ENCODE results near the gene ARAP1. TPM values are rescaled to one million over a fixed set of nuclear protein-coding genes. Genes with fewer than 3 reads are reported as not detected.

ARAP1 gene
- polyA plus RNA-seq, 1 donor = 61.4 TPM

DNA sequence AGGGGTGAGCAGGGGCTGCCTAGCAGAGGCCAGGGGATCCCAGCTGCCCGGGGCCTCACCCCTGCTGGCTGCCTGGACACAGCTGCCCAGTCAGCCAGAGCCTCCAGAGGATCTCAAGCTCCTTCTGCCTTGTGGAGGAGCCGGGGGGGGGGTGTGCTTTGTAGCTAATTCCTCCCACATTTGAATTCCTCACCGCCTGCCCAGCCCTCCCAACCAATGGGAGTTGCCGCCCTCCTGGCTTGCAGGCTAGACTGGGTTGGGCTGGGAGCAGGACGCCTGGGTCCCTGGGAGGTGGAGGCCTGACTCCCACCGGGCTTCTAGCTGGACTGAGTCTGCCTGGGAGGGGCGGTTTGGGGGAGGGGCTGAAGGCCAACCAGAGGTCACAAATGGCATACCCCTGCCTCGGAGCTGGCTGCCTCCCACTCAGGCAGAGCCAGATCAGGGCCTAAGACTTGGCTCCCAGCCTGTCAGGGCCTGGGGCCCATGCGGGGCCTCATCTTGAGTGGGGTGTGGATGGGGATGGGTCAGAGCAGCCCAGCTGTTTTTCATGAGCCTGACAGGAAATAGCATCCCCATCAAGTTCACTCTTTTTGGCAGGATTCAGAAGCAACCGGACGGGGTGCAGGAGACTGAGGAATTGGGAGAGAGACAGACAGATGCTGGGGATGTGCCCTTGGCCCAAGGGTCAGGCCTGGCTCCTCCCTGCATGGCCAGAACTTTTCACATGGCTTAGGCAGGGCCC lies 48.8 kb downstream of the ARAP1 start:
- DNase-seq = peak; percentile 82

DNA sequence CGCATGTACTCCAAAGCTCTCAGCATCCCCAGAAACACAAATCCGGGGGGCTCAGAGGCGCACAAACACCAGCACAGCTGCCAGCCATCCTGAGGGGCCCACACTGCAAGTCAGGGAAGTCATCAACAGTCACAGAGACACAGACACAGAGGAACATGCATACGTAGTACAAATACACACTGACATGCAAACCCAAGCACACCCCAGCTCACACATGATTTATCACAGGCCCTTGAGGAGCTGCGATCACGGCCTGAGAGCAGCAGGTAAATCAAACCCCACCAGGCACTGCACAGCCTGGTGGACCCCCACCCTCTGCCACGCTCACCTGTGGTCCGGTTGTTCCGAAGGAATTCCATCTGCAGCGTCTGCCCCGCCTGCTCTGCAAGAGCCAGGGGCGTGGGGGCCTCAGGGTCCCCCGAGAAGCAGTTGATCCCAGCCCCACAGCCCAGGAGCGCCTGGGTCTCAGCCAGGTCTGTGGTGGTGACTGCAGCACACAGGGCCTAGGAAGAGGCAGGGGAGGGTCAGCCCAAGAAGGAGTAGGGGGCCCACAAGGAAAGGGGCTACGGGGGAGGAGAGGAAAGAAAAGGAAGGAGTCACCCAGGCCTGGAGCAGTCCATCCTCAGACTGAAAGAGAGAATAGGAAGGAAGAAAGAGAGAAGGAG lies 49.5 kb downstream of the ARAP1 start:
- no peak for DNase-seq

DNA sequence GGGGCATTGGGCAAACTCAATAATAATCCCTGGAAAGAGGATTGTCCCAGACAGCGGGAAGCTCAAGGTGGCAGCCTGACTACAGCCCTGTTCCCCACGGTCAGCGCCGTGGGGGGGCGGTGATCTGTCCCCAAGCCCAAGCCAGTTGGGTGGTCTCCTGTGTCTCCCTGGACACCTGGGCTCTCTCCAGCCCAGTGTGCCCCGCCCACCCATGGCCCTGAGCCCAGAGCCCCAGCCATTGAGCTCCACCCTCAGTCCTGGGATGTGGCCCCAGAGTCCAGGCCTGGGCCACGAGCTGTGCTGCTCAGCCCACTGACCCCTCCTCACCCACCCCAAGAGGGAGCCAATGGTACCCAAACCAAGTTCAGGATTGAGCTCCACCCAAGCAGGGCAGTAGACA lies 50.1 kb downstream of the ARAP1 start:
- no peak for DNase-seq

DNA sequence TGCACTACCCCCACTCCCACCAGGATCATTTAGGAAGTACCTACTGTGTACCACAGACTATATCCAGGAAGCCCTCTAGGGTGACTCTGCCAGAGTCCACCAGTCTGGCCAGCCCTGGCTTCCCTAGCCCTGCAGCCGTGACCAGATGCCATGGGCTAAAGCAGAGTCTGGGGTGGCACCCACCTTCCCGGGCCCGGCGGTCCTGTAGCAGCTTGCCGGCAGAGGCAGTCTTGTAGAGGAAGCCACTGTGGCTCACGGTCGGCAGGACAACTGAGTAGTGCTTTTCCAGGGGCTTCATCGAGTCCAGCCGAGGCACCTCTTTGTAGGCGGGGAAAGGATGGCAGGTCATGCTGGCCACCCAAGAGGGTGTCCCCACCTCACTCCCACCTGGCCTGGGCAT lies 50.7 kb downstream of the ARAP1 start:
- no peak for DNase-seq

DNA sequence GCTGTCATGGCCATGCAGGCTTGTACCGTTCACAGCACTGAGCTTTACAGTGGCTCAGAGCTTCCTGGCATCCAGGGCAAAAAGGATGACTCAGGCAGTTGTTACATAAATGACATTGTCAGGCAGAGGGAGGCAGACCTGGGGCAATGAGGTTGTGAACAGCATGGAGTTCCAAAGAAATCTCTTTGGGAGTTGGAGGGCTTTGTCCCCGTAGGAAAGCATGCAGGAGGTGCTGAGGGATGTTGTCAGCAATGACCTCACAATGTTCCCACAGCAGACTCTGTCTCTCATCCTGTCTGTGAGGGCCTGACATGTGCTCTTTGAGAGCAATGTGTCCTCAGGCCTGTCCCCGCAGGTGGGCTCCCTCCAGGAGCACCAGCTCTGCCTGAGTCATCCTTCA lies 52.1 kb downstream of the ARAP1 start:
- DNase-seq = no peak

DNA sequence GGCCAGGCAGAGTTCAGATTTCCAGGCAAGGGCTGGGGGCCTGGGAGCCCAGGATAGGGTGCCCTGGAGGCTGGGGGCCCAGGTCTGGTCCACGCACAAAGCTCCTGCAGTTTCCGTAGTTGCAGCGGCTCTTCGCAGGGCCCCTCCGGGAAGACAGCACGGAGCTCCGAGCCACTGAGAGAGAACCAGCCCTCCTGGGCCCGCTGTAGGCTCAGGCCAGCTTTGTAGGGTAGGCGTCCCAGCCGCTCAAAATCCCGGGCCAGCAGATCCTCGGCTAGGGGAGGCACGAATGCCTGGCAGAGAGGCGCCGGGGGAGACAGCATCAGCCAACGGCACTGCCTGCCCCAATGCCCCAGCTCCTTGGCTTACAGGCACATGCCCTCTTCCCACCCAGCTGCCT lies 54.4 kb downstream of the ARAP1 start:
- DNase-seq = no peak

DNA sequence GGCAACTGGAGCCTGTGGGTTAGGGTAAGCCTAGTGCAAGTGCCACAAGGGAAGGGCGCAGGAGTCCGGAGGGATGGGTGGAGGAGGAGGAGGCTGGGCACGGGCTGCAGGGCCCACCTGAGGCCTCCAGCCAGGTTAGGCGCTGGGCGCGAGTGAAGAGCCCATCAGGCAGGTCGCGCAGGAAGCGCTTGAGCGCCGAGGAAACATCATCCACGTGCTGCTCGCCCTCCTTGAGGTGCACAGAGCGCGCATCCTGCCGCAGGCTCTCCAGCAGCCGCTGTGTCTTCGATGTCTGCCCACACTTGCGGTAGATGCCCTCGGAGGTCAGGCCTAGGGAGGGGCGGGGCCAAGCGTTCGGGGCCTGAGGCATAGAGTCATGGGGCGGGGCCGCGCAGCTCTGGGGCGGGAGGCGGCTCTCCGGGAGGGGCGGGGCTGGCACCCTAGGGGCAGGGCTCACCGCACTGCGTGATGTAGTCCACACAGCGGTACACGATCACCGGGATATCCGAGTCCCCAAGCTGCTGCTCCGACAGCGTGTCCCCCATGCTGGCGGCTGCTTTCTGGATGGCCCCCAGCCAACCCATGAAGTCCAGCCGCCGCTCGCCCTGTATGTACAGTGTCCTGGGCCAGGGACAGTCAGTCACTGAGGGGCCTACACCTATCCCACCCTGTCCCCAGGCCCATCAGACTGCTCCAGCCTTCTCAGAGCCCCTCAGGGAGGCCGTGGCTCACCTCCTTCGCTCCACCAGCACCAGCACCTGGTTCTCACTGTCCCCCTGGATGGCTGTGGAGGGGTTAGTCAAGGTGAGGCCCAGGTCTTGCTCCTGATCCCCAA lies 55.1 kb downstream of the ARAP1 start:
- no peak for DNase-seq

DNA sequence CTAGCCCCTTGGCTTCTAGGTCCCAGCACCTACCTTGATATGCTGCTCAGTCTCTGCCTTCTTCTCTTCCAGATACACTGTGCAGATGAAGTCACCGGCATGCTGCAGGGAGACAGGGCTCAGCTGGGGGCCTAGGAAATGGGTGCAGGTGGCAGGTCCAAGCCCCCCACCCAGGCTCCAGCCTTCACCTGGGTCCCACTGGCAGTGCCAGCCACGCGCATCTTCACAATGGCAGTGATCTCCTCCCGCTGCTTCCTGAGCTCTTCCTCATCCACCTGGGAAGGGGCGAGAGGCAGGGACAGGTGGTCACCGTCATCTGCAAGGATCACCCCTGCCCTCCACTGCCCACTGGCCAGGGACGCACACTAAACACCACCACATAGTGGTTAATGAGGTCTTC lies 56.9 kb downstream of the ARAP1 start:
- no peak for DNase-seq

DNA sequence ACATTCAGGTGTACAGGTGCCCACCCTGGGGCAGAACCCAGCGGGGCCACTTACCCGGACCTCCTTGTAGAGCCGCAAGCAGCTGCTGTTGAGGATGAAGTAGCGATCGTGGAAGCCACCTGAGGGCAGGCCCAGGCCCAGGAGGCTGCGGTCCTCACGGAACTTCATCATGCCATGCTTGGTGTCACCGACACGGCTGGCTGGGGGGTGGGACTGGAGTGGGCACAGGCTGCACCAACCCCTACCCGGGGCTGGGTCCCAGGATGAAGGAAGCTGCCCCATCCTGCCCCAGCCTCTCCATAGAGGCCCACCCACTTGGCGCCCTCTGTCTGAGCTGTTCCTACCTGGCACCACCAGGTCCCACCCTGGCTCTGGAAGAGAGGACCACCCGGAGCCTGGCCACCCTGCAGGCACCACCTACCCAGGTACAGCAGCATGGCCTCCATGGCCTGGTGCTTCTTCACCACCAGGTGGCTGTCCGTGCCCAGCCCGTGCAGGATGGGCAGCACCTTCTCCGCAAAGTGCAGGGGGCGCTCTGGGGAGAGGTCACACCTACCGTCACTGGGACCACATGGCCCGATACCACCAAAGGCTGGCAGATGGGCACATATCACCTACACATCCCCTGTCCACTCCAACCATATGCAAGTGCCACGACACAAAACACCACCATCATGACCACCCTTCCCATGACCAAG lies 58.8 kb downstream of the ARAP1 start:
- no peak for DNase-seq

DNA sequence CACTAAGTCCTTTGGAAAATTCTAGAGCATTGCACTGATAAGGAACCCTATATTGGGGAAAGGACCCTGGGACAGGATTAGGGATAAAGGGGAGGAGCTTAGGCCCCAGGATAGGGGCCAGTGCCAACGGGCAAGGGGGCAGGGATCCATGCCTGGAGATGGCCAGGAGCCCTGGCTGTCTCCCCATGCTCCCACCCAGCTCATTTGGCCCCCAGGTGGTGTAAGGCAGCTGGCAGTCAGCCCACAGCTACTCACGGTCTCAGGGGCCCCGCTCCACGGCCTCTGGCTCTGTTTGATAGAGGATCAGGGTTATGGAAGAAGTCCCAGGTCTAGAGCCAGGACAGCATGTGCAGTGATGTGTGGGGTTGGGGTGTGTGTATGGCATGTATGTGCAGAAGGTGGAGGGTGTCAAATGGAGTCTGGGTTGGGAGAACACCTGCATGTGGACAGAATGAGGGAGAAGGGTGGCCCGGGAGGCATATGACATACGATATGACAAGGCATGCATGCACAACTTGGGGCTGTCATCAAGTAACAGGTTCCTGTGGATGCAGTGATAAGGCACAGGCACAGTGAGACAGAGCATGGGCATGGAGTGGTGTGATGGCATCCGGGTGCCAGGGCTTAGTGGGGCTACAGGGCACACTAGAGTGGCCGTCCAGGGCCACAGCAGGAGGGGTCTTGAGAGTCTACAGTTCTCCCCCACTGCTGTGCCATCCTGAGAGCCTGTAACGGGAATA lies 59.5 kb downstream of the ARAP1 start:
- DNase-seq = no peak

DNA sequence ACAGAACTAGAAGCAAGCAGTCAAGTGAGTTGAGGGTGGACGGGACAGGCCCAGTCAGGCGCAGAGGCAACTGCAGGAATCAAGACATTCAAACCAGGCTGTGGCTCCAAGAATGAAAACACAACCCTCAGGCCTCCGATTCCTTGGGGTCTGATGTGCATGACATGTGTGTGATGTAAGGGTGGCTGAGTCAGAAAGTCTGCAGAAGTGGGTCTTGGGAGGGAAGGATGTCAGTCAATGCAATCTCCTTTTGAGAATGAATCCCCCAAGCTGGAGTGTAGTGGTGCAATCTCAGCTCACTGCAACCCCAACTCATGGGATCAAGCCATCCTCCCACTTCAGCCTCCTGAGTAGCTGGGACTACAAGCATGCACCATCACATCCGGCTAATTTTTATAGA lies 62.0 kb downstream of the ARAP1 start:
- no peak for DNase-seq

DNA sequence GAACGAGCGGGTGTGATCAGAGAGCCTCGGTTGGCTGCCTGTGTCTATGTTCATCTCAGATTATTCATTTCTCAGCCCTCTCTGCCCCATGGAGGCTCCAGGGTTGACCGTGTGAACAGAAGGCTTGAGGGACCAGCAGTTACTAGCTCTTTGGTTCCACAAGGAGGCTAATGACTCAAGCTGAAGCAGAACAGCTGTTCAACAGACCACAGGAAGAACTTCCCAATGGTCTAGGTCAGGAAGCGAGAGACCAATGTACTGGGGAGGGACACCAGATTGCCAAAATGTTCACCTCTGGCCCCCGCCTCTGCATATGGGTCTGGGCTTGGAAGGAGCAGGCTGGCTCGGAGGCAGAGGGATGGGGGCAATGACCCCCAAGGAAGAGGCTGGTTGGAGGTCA lies 63.3 kb downstream of the ARAP1 start:
- no peak for DNase-seq

DNA sequence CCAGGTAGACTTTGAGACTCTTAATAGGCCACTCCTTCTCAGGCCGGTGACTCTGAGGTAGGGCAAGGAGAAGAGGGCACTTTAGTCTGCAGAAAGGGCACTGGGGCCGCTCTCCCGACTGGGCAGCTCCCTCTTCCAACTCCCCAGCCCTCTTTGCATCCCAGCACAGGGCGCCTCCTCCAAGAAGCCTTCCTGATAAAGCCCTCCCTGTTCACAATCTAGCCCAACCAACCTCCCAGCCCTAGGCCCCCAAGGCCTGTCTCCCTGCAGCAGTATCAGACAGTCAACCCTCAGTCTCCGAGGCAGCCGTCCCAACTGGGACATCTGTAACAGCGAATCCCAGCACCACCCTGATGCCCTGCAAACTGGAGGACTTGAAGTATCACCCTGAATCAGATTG lies 63.7 kb downstream of the ARAP1 start:
- no peak for DNase-seq

DNA sequence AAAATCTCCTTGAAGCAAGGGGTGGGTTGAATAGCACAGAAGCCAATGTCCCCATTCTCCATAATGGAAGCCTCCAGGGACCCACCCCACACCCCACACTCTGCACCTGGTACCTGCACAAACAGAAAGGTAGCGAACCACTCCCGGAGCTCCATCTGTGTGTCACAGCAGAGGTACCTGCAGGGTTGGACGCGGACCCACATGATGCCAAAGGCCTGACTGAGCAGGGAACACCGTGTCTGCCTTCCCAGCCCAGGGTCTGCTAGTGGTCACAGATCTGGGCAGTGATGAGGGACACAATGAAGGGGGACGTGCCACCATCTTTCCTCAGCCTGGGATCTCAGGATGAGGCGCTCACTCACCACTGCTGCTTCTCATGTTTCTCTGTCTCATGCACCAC lies 64.9 kb downstream of the ARAP1 start:
- no peak for DNase-seq

DNA sequence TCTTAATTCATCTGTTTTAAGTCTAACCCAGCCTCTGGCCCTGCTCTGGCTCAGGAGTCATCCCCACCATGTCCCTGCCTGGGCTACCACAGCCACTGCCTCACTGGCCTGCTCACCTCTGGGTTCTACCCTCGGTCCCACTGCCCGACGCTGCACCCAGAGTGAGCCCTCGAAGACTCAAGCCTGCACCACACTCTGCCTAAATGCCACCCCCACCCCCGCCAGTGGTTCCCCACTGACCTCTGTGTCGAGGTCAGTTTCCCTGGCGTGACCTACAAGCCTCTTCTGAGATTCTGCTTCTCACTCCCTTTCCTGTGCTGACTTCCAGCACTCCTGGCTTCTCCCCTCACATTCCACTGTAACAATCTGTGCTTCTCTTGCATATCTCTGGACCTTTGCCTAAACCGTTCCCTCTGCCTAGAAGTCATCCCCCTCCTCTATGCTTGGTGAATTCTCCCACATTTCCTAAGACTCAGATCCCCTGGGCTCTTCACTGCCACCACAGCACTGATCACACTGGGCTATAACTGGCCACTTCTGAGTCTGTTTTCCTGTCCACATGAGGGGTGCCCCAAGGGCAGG lies 65.5 kb downstream of the ARAP1 start:
- DNase-seq = no peak

DNA sequence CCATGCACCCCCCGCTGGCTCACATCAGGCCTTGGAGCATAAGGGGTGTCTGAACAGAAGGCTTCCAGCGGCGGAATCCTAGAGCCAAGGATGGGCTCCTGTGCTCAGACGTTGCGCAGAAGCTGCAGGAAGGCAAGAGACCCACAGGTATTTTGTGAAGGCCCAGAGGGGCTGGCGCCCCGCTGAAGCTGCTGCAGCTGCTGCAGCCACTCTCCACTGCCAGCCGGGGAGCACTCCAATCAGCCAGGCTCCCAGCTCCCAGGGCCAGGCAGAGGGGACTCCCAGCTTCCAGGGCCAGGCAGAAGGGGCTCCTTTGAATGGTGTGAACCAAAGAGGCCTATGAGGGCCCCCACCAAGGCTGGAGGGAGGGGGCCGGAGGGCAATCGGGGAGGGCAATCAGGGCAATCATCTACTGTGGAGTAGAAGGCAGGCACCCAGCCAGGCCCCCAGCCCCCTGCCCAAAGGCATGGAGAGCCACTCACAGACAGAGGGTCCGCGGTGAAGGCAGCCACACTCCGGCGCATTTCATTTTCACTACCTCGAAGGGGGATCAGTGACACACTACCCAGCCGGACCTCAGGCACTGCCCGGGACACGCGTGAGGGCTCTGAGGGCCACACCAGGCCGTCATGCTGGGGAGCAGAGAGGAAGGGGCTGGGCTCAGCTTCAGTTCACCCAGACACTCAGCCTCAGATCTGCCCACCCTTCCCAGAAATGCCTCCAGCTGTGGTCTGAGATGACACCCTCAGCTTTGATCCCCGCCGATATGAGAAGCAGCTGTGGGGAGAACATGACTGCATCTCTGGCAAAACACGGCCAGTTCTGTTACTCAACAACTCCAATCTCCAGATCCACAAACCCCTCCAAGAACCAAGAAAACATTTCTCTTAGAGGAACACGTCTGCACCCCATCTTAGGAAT lies 66.4 kb downstream of the ARAP1 start:
- DNase-seq = peak; percentile 59

DNA sequence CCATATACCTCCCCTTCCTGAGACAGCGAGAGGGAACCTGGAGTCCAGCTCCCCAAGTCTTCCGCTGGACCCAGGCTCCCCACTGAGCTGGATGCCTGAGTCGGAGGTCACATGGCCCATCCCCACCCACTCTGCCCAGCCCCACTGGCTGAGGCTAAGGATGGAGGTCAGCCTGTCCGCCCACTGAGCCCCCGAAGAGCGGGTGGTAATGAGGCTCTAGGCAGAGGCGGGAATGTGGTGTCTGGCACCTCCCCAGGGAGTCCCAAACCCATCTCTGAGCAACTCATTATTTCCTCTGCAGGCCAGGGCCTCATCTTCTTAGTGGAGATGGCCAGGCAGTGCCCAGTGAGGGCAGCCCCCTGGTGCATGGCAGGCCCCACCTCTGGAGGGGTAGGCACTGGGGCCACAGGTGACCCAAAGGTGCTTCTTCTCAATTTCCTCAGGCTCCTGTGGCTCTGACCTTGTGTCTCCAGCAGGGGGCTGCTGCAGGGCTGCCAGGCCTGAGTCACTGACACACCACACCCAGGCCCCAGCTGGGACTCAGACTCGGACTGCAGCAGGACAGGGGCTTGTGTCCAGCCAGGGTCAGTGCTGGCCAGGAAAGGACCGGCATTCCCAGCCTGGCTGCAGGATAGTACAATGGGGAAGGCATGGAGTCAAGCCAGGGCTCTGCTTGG lies 67.8 kb downstream of the ARAP1 start:
- DNase-seq = peak; percentile 42

DNA sequence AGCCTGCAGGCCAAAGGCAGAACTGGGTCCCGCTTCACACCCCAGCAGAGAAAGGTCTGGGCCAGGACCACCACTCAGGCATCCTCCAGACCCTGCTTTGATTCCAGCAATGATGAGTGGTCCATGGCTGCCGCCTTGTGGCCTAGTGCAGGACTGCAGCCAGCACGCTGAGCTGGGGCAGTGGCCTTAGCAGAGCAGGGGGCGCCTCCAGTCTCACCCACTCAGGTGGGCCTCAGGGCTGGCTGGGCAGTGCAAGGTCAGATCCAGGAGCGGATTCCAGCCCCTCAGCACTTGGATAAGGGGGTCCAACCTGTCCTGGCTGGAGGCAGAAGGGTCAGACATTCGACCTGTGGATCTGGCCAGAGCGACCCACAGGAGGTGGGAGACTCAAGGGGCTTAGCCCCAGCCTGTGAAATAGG lies 68.4 kb downstream of the ARAP1 start:
- peak; percentile 58 for DNase-seq

DNA sequence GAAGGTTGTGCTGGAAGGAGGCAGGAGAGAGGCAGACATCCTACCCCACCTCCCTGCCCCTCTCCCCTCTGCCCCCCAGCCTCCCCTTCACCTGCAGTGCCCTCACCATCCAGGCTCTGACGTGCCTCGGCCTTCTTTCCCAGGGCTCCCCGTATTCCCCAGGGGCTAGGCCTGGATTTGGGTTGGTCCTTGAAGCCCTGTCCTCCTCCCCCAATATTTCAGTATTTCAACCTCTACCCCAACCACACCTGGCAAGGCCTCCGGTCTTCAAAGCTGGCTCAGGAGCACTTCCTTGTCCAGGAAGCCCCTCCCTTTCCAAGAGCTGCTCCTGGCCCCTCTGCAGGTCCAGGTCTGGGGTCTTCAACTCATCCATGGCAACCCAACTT lies 69.4 kb downstream of the ARAP1 start:
- DNase-seq = no peak

DNA sequence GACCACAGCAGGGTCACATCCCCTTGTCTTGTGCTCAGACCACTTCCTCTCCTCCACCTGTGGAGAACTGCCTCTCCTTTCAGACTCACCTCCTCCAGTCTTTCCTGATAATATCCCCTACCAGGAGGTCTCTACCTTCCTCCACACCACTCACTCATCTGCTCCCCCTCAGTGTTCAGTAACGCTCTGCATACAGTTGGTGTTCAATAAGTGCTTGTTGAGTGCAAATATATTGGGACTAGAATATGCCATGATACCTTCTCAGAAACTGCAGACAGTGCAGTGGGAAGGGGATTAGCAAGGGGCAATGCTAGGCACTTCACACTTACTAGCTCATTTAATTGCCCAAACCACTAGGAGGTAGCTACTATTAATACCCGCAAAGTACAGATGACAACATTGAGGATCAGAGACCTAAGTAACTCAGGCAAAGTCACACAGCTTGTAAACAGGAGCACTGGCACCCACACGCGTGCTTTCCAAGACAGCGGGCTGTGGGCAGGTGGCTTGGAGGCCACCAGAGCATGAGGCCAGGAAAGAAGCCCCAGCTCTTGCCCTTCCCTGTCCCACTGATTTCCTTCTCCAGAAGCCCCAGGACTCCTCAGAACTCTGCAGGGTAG lies 69.9 kb downstream of the ARAP1 start:
- no peak for DNase-seq

Data from hindlimb muscle (tissue), 1 donor.